Tibial nerve (tissue), 4 donors: ENCODE data around the gene CEBPA.

Experiments used
- EP300 ChIP-seq, 2 donors: sonication (generic); formaldehyde crosslinking; IDR thresholded peaks; one replicate each; pipeline ENCODE4 v1.6.1; 2017; ENCODE audit warnings: antibody characterized with exemption in 2 of 2, mild to moderate bottlenecking in 1 of 2
- POLR2A ChIP-seq, 2 donors: fragments of 450-650 bp; IDR thresholded peaks; one replicate each; pipeline ENCODE4 v1.6.1; 2017; ENCODE audit warnings: antibody characterized with exemption in 2 of 2, mild to moderate bottlenecking in 2 of 2, moderate library complexity in 2 of 2
- TF ChIP-seq, protein P1 (sequence below), 5 experiments: fragments of 200-600 bp in 3 of 5; fragments of 450-650 bp in 2 of 5; sonication (generic) in 3 of 5; IDR thresholded peaks; one replicate each; pipeline ENCODE4 v1.5.1; 2016 to 2019; ENCODE audit warnings: antibody characterized with exemption in 5 of 5, mild to moderate bottlenecking in 3 of 5, moderate library complexity in 2 of 5

- TF ChIP-seq, protein P1, sequence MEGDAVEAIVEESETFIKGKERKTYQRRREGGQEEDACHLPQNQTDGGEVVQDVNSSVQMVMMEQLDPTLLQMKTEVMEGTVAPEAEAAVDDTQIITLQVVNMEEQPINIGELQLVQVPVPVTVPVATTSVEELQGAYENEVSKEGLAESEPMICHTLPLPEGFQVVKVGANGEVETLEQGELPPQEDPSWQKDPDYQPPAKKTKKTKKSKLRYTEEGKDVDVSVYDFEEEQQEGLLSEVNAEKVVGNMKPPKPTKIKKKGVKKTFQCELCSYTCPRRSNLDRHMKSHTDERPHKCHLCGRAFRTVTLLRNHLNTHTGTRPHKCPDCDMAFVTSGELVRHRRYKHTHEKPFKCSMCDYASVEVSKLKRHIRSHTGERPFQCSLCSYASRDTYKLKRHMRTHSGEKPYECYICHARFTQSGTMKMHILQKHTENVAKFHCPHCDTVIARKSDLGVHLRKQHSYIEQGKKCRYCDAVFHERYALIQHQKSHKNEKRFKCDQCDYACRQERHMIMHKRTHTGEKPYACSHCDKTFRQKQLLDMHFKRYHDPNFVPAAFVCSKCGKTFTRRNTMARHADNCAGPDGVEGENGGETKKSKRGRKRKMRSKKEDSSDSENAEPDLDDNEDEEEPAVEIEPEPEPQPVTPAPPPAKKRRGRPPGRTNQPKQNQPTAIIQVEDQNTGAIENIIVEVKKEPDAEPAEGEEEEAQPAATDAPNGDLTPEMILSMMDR (IDR thresholded peaks at IDR 0.05) = no peak
- TF ChIP-seq POLR2A (IDR thresholded peaks at IDR 0.05) (no peak), EP300 (IDR thresholded peaks at IDR 0.05) (no peak)
Observed at GRCh38 chr19:33335446-33335845, 33.1 kb upstream of the CEBPA start.
